Esophagus squamous epithelium (tissue), 5 donors: ENCODE results near the gene RUFY4. TPM values are rescaled to one million over a fixed set of nuclear protein-coding genes. Genes with fewer than 3 reads are reported as not detected.
A peak's percentile ranks its signal among the peaks of the same experiment; 100 is the strongest.

Source experiments
- DNase-seq: peaks from one replicate; lab custom pipeline; 2025; lab: John Stamatoyannopoulos, UW
- H3K27ac ChIP-seq, 4 donors: fragments of 200-600 bp; sonication (generic); one replicate each; pipeline ENCODE4 v1.5.1; 2016 to 2019; ENCODE audit warnings: mild to moderate bottlenecking in 1 of 4
- H3K27me3 ChIP-seq, 4 donors: fragments of 200-600 bp; sonication (generic); 1 replicate in 3 of 4; 2 replicates in 1 of 4; pipeline versions ENCODE4 v1.5.1 to v1.6.0; 2017 to 2021; ENCODE audit warnings: antibody characterized with exemption in 1 of 4
- H3K36me3 ChIP-seq, 3 donors: fragments of 200-600 bp; sonication (generic); one replicate each; pipeline ENCODE4 v1.5.1; 2016 to 2019
- H3K4me1 ChIP-seq, 3 donors: fragments of 200-600 bp; sonication (generic); one replicate each; pipeline ENCODE4 v1.5.1; 2017 to 2019
- H3K4me3 ChIP-seq, 4 donors: fragments of 200-600 bp; sonication (generic); 1 replicate in 3 of 4; 2 replicates in 1 of 4; pipeline ENCODE4 v1.5.1; 2016 to 2019; ENCODE audit warnings: mild to moderate bottlenecking in 2 of 4, moderate library complexity in 1 of 4
- H3K9me3 ChIP-seq, 3 donors: fragments of 200-600 bp; sonication (generic); one replicate each; pipeline ENCODE4 v1.5.1; 2016 to 2019
- CTCF ChIP-seq, 6 experiments: fragments of 450-650 bp in 4 of 6; fragments of 200-600 bp in 2 of 6; sonication (generic) in 2 of 6; IDR thresholded peaks; one replicate each; pipeline ENCODE4 v1.5.1; 2016 to 2019; ENCODE audit warnings: antibody characterized with exemption in 6 of 6, mild to moderate bottlenecking in 4 of 6, moderate library complexity in 4 of 6
- POLR2A ChIP-seq, 4 donors: fragments of 450-650 bp; IDR thresholded peaks; one replicate each; pipeline ENCODE4 v1.6.1; 2017; ENCODE audit warnings: antibody characterized with exemption in 4 of 4, mild to moderate bottlenecking in 4 of 4, moderate library complexity in 3 of 4
- WGBS, 2 donors: methylation state at CpG; one replicate each; pipeline ENCODE4 v1.1.5; 2018; 5-methylcytosine and 5-hydroxymethylcytosine counted together
- intact Hi-C: fragments of 100-400 bp; cut with DNase I; formaldehyde crosslinking; loops from one replicate; pipeline ENCODE4 v1.15.0; 2022
- total RNA-seq, 4 donors: library from RNA; depleted of rRNA; stranded (reverse); fragments of >200 nt; gene quantifications; one replicate each; pipeline ENCODE4 v1.1.0, GENCODE V29; 2016
- donor health status: DM: yes; HTN: yes; CAD: no.

Gene RUFY4
- total RNA-seq, 4 donors from 2014 or later = not detected

GRCh38 chr2:218073185-218073584 lies 4.1 kb downstream of the RUFY4 start:
- Histone ChIP-seq H3K9me3 (no peaks in the 10 kb centered on the region), H3K4me1 (peaks cover 3 to 10% (median 4%) of the 10 kb centered on the region in 3 donors), H3K27ac (no peak overlapping the region), H3K4me3 (no peak overlapping the region), H3K27me3 (peaks cover 0 to 11% (median 0%) of the 10 kb centered on the region in 4 donors), H3K36me3 (no peaks in the 10 kb centered on the region)
- 80% methylated on average over 3 of the region's 4 CpGs; no CpG with 5 or more reads in 1 of the 2 donors for WGBS, 2 donors
- intact Hi-C loops = no loop called here
- no peak for TF ChIP-seq POLR2A (IDR thresholded peaks at IDR 0.05)
- no peak for TF ChIP-seq CTCF (IDR thresholded peaks at IDR 0.05)
- DNase-seq = no peak

GRCh38 chr2:218074031-218074430 lies 5.0 kb downstream of the RUFY4 start:
- peaks cover 0 to 6% (median 0%) of the 10 kb centered on the region in 4 donors for H3K27me3 ChIP-seq
- no peak for TF ChIP-seq POLR2A (IDR thresholded peaks at IDR 0.05)
- TF ChIP-seq CTCF (IDR thresholded peaks at IDR 0.05) = peak in 4 of 6 experiments; percentile 9 to 50 (median 16)
- DNase-seq = no peak
- peaks cover 0 to 3% (median 0%) of the 10 kb centered on the region in 3 donors for H3K4me1 ChIP-seq
- intact Hi-C loops = no loop called here
- WGBS, 2 donors = 57 to 64% methylated on average over 5 of the region's 7 CpGs
- H3K9me3 ChIP-seq = no peaks in the 10 kb centered on the region
- H3K27ac ChIP-seq = no peak overlapping the region
- no peaks in the 10 kb centered on the region for H3K36me3 ChIP-seq
- H3K4me3 ChIP-seq = no peak overlapping the region

DNA sequence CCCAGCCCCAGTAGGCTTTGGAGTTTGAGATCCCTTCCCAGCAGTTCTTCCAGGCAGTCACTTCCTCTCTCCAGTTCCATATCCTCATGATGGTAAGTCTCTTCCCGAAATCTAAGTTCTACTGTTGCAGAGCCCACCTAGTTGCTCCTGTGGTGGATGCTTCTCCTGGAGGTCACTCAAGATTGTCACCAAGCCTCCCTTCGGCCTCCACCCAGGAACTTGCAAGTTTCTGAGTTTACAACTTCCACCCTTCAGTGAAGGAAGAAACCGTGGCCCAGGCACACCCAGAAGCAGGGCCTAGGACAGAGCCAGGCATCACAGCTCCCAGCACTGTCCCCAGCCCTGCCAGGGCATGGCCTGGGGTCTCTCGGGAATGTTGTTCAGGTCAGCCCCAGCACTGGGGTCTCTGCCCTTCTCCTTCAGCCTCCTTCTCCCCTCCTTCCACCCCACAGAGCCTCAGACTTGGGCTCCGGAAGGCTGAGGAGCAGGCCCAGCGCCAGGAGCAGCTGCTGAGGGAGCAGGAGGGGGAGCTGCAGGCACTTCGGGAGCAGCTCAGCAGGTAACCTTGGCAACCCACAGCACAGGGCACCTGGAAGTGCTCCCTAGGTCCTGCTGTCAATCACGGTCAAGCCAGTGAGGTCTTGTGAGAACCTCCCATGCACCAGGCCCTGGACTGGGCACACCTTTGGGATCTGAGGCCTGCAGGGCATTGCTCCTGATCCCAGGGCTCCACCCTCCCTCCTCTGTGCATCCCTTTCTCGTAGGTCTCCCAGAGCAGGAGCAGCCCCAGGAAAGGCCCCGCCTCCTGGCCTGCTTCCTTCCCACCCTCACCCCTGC lies 7.1 kb downstream of the RUFY4 start:
- Histone ChIP-seq H3K27me3 (peaks cover 0 to 6% (median 0%) of the 10 kb centered on the region in 4 donors), H3K9me3 (no peaks in the 10 kb centered on the region), H3K4me1 (no peaks in the 10 kb centered on the region), H3K27ac (no peak overlapping the region), H3K36me3 (no peaks in the 10 kb centered on the region), H3K4me3 (no peak overlapping the region)
- TF ChIP-seq POLR2A (IDR thresholded peaks at IDR 0.05) (no peak), CTCF (IDR thresholded peaks at IDR 0.05) (no peak)
- DNase-seq = no peak
- 76 to 78% methylated on average over 6 to 7 of the region's 10 CpGs for WGBS, 2 donors
- intact Hi-C loops = no loop called here

- Histone ChIP-seq H3K9me3 (no peaks in the 10 kb centered on the region), H3K27me3 (no peaks in the 10 kb centered on the region), H3K4me1 (no peaks in the 10 kb centered on the region), H3K4me3 (no peak overlapping the region), H3K27ac (no peak overlapping the region), H3K36me3 (no peaks in the 10 kb centered on the region)
- intact Hi-C loops = no loop called here
- no peak for DNase-seq
- TF ChIP-seq CTCF (IDR thresholded peaks at IDR 0.05) (no peak), POLR2A (IDR thresholded peaks at IDR 0.05) (no peak)
- 83 to 86% methylated on average over 4 to 8 of the region's 9 CpGs for WGBS, 2 donors
Measured at GRCh38 chr2:218077464-218078216, 8.6 kb downstream of the RUFY4 start.
